ENCODE data around the gene OR13G1.
A peak's percentile ranks its signal among the peaks of the same experiment; 100 is the strongest.
"Not testable (repeated sequence)": the region's sequence is repeated elsewhere in the genome, so short reads cannot be mapped to it uniquely, and the experiment has no call there.

Gene OR13G1

DNA sequence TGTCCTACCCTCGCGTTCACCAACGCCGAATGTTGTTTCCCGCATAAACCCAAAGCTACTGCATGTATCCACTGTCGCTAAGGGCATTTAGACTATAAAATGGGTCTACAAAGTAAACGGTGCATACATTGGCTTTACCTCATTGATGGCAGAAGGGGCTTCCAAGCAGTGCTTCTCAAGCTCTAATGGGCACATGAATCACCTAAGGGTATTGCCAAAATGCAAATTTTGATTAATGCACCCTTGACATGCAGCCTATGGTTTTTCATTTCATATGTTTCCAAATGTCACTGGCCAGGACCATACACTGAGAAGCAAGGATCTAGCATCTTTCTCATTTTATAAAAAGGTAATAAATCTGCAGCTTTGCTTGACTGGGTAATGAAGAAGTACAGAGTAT is 34.2 kb upstream of the OR13G1 start:
- Histone ChIP-seq H3K9me3 (ENCODE audit: insufficient read depth, low read length) (no peaks in the 10 kb centered on the region), H4K20me1 (ENCODE audit: low read depth, low read length) (no peaks in the 10 kb centered on the region), H3F3A (ENCODE audit: insufficient read depth) (no peaks in the 10 kb centered on the region), H3K9ac (ENCODE audit: low read length) (no peak overlapping the region), H3K9me2 (replicated peaks; ENCODE audit: insufficient read depth, low read length) (no peaks in the 10 kb centered on the region), H3K4me3 (ENCODE audit: insufficient read depth, low read length, poor library complexity, severe bottlenecking) (no peak overlapping the region), H3K36me3 (ENCODE audit: low read length) (no peaks in the 10 kb centered on the region), H3K79me2 (ENCODE audit: insufficient read depth, low read length) (no peaks in the 10 kb centered on the region), H3K4me2 (ENCODE audit: low read depth, low read length, poor library complexity, severe bottlenecking) (no peak overlapping the region), H3K27ac (ENCODE audit: low read depth, low read length) (no peak overlapping the region), H2AFZ (ENCODE audit: low read depth, low read length, severe bottlenecking) (no peak overlapping the region), H3K27me3 (ENCODE audit: low read length) (no peaks in the 10 kb centered on the region)
- TF ChIP-seq, protein P1, sequence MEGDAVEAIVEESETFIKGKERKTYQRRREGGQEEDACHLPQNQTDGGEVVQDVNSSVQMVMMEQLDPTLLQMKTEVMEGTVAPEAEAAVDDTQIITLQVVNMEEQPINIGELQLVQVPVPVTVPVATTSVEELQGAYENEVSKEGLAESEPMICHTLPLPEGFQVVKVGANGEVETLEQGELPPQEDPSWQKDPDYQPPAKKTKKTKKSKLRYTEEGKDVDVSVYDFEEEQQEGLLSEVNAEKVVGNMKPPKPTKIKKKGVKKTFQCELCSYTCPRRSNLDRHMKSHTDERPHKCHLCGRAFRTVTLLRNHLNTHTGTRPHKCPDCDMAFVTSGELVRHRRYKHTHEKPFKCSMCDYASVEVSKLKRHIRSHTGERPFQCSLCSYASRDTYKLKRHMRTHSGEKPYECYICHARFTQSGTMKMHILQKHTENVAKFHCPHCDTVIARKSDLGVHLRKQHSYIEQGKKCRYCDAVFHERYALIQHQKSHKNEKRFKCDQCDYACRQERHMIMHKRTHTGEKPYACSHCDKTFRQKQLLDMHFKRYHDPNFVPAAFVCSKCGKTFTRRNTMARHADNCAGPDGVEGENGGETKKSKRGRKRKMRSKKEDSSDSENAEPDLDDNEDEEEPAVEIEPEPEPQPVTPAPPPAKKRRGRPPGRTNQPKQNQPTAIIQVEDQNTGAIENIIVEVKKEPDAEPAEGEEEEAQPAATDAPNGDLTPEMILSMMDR (IDR thresholded peaks at IDR 0.05; ENCODE audit: insufficient read depth, low read length, poor library complexity, severe bottlenecking): no peak
- TF ChIP-seq EZH2phosphoT487 (conservative IDR thresholded peaks at IDR 0.05; ENCODE audit: low read length): no peak

DNA sequence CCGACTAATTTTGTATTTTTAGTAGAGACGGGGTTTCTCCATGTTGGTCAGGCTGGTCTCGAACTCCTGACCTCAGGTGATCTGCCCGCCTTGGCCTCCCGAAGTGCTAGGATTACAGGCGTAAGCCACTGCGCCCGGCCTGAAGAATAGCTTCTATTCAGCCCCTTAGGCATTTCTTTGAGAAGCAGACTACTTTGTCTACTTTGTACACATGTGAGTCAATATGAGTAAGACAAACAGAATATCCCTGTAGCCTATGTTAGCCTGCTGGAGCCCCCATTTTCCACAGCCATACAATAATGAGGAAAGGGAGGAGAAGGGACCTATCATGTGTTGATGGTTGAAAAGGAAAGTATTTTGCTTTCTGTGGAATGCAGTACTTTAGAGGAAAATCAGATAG is 31.1 kb upstream of the OR13G1 start:
- not testable (repeated sequence) for H4K20me1 ChIP-seq (ENCODE audit: low read depth, low read length); H3K36me3 ChIP-seq (ENCODE audit: low read length); H3K27me3 ChIP-seq (ENCODE audit: low read length); H2AFZ ChIP-seq (ENCODE audit: low read depth, low read length, severe bottlenecking); H3K79me2 ChIP-seq (ENCODE audit: insufficient read depth, low read length); H3K27ac ChIP-seq (ENCODE audit: low read depth, low read length); H3K9me2 ChIP-seq (replicated peaks; ENCODE audit: insufficient read depth, low read length); H3F3A ChIP-seq (ENCODE audit: insufficient read depth); H3K9ac ChIP-seq (ENCODE audit: low read length); H3K9me3 ChIP-seq (ENCODE audit: insufficient read depth, low read length); H3K4me2 ChIP-seq (ENCODE audit: low read depth, low read length, poor library complexity, severe bottlenecking); H3K4me3 ChIP-seq (ENCODE audit: insufficient read depth, low read length, poor library complexity, severe bottlenecking)

DNA sequence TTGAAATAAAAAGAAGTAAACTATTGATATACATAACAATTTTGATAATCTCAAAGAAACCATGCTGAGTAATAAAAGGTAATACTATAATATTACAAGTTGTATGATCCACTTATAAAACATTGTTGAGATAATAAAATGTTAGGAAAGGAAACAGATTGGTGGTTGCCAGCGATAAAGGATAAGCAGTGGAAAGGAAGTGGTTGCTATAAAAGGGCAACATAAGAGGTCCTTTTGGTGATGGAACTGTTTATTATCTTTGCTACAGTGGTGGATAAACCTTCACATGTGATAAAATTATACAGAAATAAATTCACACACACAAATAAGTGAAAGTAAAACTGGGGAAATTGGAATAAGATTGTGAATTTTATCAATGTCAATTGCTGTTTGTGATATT is 21.8 kb upstream of the OR13G1 start:
- Histone ChIP-seq H3K79me2 (ENCODE audit: insufficient read depth, low read length) (no peaks in the 10 kb centered on the region), H3K9me2 (replicated peaks; ENCODE audit: insufficient read depth, low read length) (no peaks in the 10 kb centered on the region), H3K4me2 (ENCODE audit: low read depth, low read length, poor library complexity, severe bottlenecking) (no peak overlapping the region), H3K4me3 (ENCODE audit: insufficient read depth, low read length, poor library complexity, severe bottlenecking) (no peak overlapping the region), H3F3A (ENCODE audit: insufficient read depth) (no peaks in the 10 kb centered on the region), H3K9ac (ENCODE audit: low read length) (no peak overlapping the region), H2AFZ (ENCODE audit: low read depth, low read length, severe bottlenecking) (no peak overlapping the region), H3K9me3 (ENCODE audit: insufficient read depth, low read length) (no peaks in the 10 kb centered on the region), H4K20me1 (ENCODE audit: low read depth, low read length) (0 out of 2 replicates have a peak, but pooled peaks cover 4% of the 10 kb centered on the region), H3K36me3 (ENCODE audit: low read length) (no peaks in the 10 kb centered on the region), H3K27ac (ENCODE audit: low read depth, low read length) (no peak overlapping the region), H3K27me3 (ENCODE audit: low read length) (no peaks in the 10 kb centered on the region)
- TF ChIP-seq EZH2phosphoT487 (conservative IDR thresholded peaks at IDR 0.05; ENCODE audit: low read length): no peak

DNA sequence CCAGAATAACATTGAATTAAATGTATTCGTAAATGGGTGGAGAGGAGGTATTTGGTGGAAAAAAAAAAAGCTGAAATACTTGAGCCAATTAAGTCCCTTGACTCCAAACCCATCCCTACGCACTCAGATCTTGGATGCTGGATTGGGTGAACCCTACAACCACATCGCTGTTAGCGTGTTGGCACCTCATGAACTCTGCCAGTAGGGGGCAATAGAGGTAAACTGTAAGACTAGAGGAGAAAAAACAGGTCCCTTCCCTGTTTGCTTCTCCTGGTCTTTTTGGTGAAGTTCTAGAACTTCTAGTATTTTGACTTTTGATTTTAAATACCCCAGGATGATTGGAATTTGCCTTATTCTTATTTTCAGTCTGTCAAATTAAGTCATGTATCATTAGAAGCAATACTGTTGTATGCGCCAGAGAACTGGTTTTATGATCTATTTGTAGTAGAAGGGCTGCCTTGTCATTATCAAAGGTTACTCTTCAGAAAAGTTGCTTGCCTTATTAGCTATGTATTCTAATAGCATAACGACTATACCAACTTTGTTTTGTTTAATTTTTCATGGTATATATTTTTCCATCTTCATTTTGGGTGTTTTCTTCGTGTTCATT is 1.9 kb upstream of the OR13G1 start:
- H3K27ac ChIP-seq (ENCODE audit: low read depth, low read length): no peak overlapping the region

More for the DNA sequence above, 1.9 kb upstream of the OR13G1 start:
- Histone ChIP-seq H2AFZ (ENCODE audit: low read depth, low read length, severe bottlenecking) (no peak overlapping the region), H3F3A (ENCODE audit: insufficient read depth) (no peaks in the 10 kb centered on the region), H3K9ac (ENCODE audit: low read length) (no peak overlapping the region), H3K36me3 (ENCODE audit: low read length) (no peaks in the 10 kb centered on the region), H3K4me2 (ENCODE audit: low read depth, low read length, poor library complexity, severe bottlenecking) (no peak overlapping the region), H3K79me2 (ENCODE audit: insufficient read depth, low read length) (no peaks in the 10 kb centered on the region), H3K27me3 (ENCODE audit: low read length) (no peaks in the 10 kb centered on the region), H3K9me2 (replicated peaks; ENCODE audit: insufficient read depth, low read length) (no peaks in the 10 kb centered on the region), H3K9me3 (ENCODE audit: insufficient read depth, low read length) (no peaks in the 10 kb centered on the region), H3K4me3 (ENCODE audit: insufficient read depth, low read length, poor library complexity, severe bottlenecking) (no peak overlapping the region), H4K20me1 (ENCODE audit: low read depth, low read length) (no peaks in the 10 kb centered on the region)
- no peak for TF ChIP-seq EZH2phosphoT487 (conservative IDR thresholded peaks at IDR 0.05; ENCODE audit: low read length)
- TF ChIP-seq, protein P1 (IDR thresholded peaks at IDR 0.05; ENCODE audit: insufficient read depth, low read length, poor library complexity, severe bottlenecking): peak; percentile 71
